Gastroesophageal sphincter (tissue), 4 donors: ENCODE data around the gene TUBB2B. TPM values are rescaled to one million over a fixed set of nuclear protein-coding genes. Genes with fewer than 3 reads are reported as not detected.
A peak's percentile ranks its signal among the peaks of the same experiment; 100 is the strongest.

Experiments used
- ATAC-seq: fragments of 150-250 bp; one replicate; pipeline ENCODE4 v1.9.1; 2016; ENCODE audit warnings: mild to moderate bottlenecking, moderate library complexity
- H3K27ac ChIP-seq, 4 donors: fragments of 200-600 bp; sonication (generic) in 3 of 4; 1 replicate in 3 of 4; 2 replicates in 1 of 4; pipeline ENCODE4 v1.5.1; 2016 to 2019
- H3K27me3 ChIP-seq: fragments of 200-600 bp; sonication (generic); one replicate; pipeline ENCODE4 v1.5.1; 2019
- H3K36me3 ChIP-seq, 2 donors: fragments of 200-600 bp; sonication (generic); one replicate each; pipeline ENCODE4 v1.5.1; 2019; ENCODE audit warnings: control low read depth in 1 of 2
- H3K4me1 ChIP-seq, 3 donors: fragments of 200-600 bp; sonication (generic); 1 replicate in 2 of 3; 2 replicates in 1 of 3; pipeline ENCODE4 v1.5.1; 2016 to 2019; ENCODE audit warnings: control low read depth in 2 of 3
- H3K4me3 ChIP-seq, 2 donors: fragments of 200-600 bp; sonication (generic); one replicate each; pipeline ENCODE4 v1.5.1; 2019; ENCODE audit warnings: mild to moderate bottlenecking in 1 of 2, moderate library complexity in 1 of 2
- H3K9me3 ChIP-seq, 3 donors: fragments of 200-600 bp; sonication (generic); one replicate each; pipeline ENCODE4 v1.5.1; 2017 to 2019; ENCODE audit warnings: control low read depth in 2 of 3
- CTCF ChIP-seq, 4 experiments: fragments of 200-600 bp in 2 of 4; fragments of 450-650 bp in 2 of 4; sonication (generic) in 1 of 4; IDR thresholded peaks; one replicate each; pipeline ENCODE4 v1.5.1; 2017 to 2019; ENCODE audit warnings: antibody characterized with exemption in 4 of 4, mild to moderate bottlenecking in 2 of 4, moderate library complexity in 2 of 4
- EP300 ChIP-seq: sonication (generic); formaldehyde crosslinking; IDR thresholded peaks from one replicate; pipeline ENCODE4 v1.6.1; 2017; ENCODE audit warnings: antibody characterized with exemption, mild to moderate bottlenecking
- POLR2A ChIP-seq, 2 donors: fragments of 450-650 bp; IDR thresholded peaks; one replicate each; pipeline ENCODE4 v1.6.1; 2017; ENCODE audit warnings: antibody characterized with exemption in 2 of 2, mild to moderate bottlenecking in 2 of 2, moderate library complexity in 1 of 2
- POLR2AphosphoS5 ChIP-seq: sonication (generic); formaldehyde crosslinking; IDR thresholded peaks from one replicate; pipeline ENCODE4 v1.6.1; 2017; ENCODE audit warnings: antibody characterized with exemption
- WGBS, 2 donors: methylation state at CpG; one replicate each; pipeline ENCODE4 v1.1.5; 2018; ENCODE audit warnings: low coverage in 1 of 2; 5-methylcytosine and 5-hydroxymethylcytosine counted together
- total RNA-seq, 4 donors: library from RNA; depleted of rRNA; stranded (reverse); fragments of >200 nt; gene quantifications; one replicate each; pipeline ENCODE4 v1.1.0, GENCODE V29; 2016

Gene TUBB2B
- total RNA-seq, 4 donors from 2014 or later = 11.5 to 42.8 (median 14.6) TPM

DNA sequence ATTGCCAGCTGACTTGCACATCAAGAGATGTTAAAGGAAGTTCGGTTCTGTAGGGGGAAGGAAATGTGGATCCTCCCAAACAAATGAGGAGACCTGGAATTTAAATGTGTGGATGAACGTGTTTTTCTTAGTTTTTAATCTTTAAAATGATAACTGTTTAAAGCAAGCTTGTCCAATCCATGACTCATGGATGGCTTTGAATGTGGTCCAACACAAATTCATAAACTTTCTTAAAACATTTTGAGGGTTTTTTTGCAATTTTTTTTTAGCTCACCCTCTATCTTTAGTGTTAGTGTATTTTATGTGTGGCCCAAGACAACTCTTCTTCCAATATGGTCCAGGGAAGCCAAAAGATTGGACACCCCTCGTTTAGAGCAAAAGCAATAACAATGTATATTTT is 12.6 kb downstream of the TUBB2B start:
- TF ChIP-seq POLR2AphosphoS5 (no peak), CTCF (IDR thresholded peaks at IDR 0.05) (no peak), EP300 (no peak)
- H3K27me3 ChIP-seq = no peaks in the 10 kb centered on the region
- H3K4me1 ChIP-seq = peaks cover 0 to 20% (median 0%) of the 10 kb centered on the region in 3 donors
- no peaks in the 10 kb centered on the region for H3K9me3 ChIP-seq
- no peak for ATAC-seq
- H3K4me3 ChIP-seq = no peak overlapping the region
- WGBS, 2 donors = 48 to 51% methylated on average over 3 of the region's 3 CpGs
- no peak overlapping the region for H3K27ac ChIP-seq
- H3K36me3 ChIP-seq = no peaks in the 10 kb centered on the region

GRCh38 chr6:3213334-3213695 is 14.1 kb downstream of the TUBB2B start:
- no peaks in the 10 kb centered on the region for H3K27me3 ChIP-seq
- TF ChIP-seq EP300 (no peak), POLR2A (IDR thresholded peaks at IDR 0.05) (no peak), POLR2AphosphoS5 (no peak), CTCF (IDR thresholded peaks at IDR 0.05) (no peak)
- no peaks in the 10 kb centered on the region for H3K36me3 ChIP-seq
- peaks cover 0 to 31% (median 0%) of the 10 kb centered on the region in 3 donors for H3K4me1 ChIP-seq
- H3K27ac ChIP-seq = no peak overlapping the region
- H3K4me3 ChIP-seq = no peak overlapping the region
- 92% methylated on average over 2 of the region's 2 CpGs for WGBS, 2 donors
- no peak for ATAC-seq
- no peaks in the 10 kb centered on the region for H3K9me3 ChIP-seq

- TF ChIP-seq POLR2A (IDR thresholded peaks at IDR 0.05) = no peak
- no peak for TF ChIP-seq CTCF (IDR thresholded peaks at IDR 0.05)
- TF ChIP-seq EP300 = no peak
- TF ChIP-seq POLR2AphosphoS5 = no peak
- peak overlapping the region in 3 of 4 donors; percentile 72 to 78 (median 75) for H3K27ac ChIP-seq
- peaks cover 0 to 31% (median 5%) of the 10 kb centered on the region in 3 donors for H3K4me1 ChIP-seq
Observed at GRCh38 chr6:3212261-3212660, 15.2 kb downstream of the TUBB2B start.

GRCh38 chr6:3211681-3212080 is 15.8 kb downstream of the TUBB2B start:
- TF ChIP-seq POLR2A (IDR thresholded peaks at IDR 0.05) (no peak), EP300 (no peak), CTCF (IDR thresholded peaks at IDR 0.05) (no peak), POLR2AphosphoS5 (no peak)
- WGBS, 2 donors = 20 to 39% methylated on average over 1 to 2 of the region's 5 CpGs
- ATAC-seq = peak; percentile 75

More at GRCh38 chr6:3212261-3212660, 15.2 kb downstream of the TUBB2B start:
- 87 to 100% methylated on average over 1 to 6 of the region's 6 CpGs for WGBS, 2 donors
- Histone ChIP-seq H3K4me3 (no peak overlapping the region), H3K9me3 (no peaks in the 10 kb centered on the region), H3K36me3 (no peaks in the 10 kb centered on the region), H3K27me3 (no peaks in the 10 kb centered on the region)
- ATAC-seq = no peak

DNA sequence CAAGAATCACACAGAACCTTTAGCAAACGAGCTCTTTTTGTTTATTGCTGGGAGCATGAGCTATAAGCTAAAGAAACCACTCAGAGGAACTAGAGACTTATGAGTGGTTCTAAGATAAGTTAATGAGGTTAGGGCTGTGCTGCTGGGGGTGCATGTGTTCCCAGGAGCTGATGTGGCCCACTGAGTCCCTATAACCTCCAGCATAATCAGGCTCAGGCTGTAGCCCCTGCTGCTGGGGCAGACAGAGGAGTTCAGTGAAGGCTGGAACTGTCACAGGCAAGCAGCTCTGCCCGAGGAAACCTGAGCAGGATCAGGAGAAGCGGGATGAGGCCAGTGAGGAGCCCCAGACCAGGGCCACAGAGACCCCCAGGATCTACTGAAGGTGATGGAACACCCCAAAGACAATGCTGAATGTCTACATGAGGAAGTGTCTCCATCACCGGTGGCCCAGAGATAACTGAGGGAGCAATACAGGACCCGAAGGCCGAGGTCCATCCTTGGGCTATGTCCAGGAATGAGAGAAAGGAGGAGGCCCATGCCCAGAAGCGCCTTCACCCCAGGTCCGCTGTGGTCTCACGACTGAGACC is 17.3 kb downstream of the TUBB2B start:
- H3K9me3 ChIP-seq = no peaks in the 10 kb centered on the region
- TF ChIP-seq POLR2A (IDR thresholded peaks at IDR 0.05) = no peak
- TF ChIP-seq CTCF (IDR thresholded peaks at IDR 0.05) = no peak
- no peak for TF ChIP-seq EP300
- no peak for TF ChIP-seq POLR2AphosphoS5
- H3K4me3 ChIP-seq = no peak overlapping the region
- peak overlapping the region in 1 of 4 donors; percentile 75 for H3K27ac ChIP-seq
- peaks cover 0 to 31% (median 5%) of the 10 kb centered on the region in 3 donors for H3K4me1 ChIP-seq
- no peaks in the 10 kb centered on the region for H3K36me3 ChIP-seq
- no peak for ATAC-seq
- WGBS, 2 donors = 50 to 66% methylated on average over 1 to 7 of the region's 9 CpGs
- H3K27me3 ChIP-seq = no peaks in the 10 kb centered on the region

More at GRCh38 chr6:3211681-3212080, 15.8 kb downstream of the TUBB2B start:
- H3K36me3 ChIP-seq = no peaks in the 10 kb centered on the region
- peaks cover 0 to 31% (median 5%) of the 10 kb centered on the region in 3 donors for H3K4me1 ChIP-seq
- H3K27ac ChIP-seq = peak overlapping the region; percentile 18 to 78 (median 74)
- H3K9me3 ChIP-seq = no peaks in the 10 kb centered on the region
- no peaks in the 10 kb centered on the region for H3K27me3 ChIP-seq
- H3K4me3 ChIP-seq = no peak overlapping the region
